ENCODE data around the gene WHRN. TPM values are rescaled to one million over a fixed set of nuclear protein-coding genes. Genes with fewer than 3 reads are reported as not detected.

WHRN gene
- polyA plus RNA-seq, 4 donors: 2.7 to 12.9 (median 7.9) TPM

DNA sequence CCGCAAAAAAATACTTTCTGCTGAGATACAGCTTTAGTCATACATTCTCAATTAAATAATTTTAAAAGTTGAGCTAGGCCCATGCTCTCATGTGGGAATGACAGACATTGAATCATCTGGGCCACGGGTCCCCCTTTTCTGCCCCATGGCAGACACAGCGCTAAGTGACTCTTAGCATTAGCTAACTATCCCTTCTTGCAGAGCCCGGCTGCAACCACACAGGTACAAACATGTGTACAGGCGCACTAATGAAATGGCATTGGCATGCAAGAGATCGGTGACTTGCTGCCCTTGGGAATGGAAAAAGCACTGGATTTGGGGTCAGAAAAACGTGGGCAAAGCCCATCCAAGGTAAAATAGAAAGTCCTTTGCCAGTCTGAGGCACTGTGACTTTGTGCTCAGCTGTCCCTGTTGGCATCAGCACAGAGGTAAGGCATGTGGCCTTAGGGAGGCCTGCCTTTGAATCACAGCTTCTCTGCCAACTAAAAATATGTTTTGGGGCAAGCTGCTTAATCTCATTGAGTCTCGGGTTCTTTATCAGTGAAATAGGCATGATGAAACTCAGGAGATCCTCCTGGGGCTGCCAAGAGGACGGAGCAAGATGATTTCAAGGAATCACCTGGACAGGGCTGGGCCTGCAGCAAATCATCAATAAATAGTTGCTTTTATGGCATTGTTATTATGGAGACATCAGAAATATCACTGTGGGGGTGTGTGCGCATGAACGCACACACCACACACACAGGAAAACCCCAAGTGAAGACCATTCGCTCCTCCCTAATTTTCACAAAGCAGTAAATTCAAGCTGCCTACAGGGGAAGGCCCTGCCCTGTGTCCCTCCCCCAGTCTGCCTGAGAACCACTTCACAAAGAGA is 54.2 kb downstream of the WHRN start:
- no peak overlapping the region for H3K4me3 ChIP-seq (ENCODE audit: low read depth in 1 of 3, low read length in 3 of 3)
- H3K27me3 ChIP-seq (ENCODE audit: control insufficient read depth in 3 of 3, insufficient read depth in 3 of 3, low read length in 3 of 3): no peaks in the 10 kb centered on the region
- H3K4me1 ChIP-seq (ENCODE audit: control insufficient read depth in 3 of 3, insufficient read depth in 2 of 3, low read depth in 1 of 3, low read length in 2 of 3): peaks cover 0 to 5% (median 0%) of the 10 kb centered on the region in 3 donors
- FAIRE-seq: no peak
- WGBS, 3 donors: 53 to 75% (median 62%) methylated on average over 12 of the region's 12 CpGs
- no peak for DNase-seq
- H3K36me3 ChIP-seq (ENCODE audit: control insufficient read depth in 3 of 3, insufficient read depth in 2 of 3, low read depth in 1 of 3, low read length in 3 of 3): peaks cover 0 to 3% (median 0%) of the 10 kb centered on the region in 3 donors
- H3K27ac ChIP-seq (ENCODE audit: low read depth in 1 of 3, low read length in 2 of 3): no peak overlapping the region
- peaks cover 0 to 4% of the 10 kb centered on the region in 2 donors for H3K9me3 ChIP-seq (ENCODE audit: control insufficient read depth in 2 of 2, insufficient read depth in 1 of 2, low read depth in 1 of 2, low read length in 1 of 2)

DNA sequence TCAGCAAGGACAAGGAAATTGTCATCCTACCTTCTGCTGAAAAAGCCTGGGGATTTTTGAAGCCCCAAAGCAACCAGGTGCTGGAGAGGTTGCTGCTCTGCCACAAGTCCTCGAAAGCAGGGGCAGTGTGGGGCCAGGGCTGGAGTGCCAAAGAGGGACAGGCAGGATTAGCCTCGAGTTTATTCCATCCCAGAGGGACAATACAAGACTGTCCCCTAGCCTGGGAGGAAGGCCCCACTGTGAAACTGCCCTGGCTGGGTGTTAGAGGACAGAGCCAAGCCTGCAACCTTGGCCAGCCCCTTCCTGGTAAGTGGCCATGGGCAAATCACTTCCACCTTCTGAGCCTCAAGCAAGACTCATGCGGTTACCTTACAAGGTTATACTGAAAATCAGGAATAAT is 55.1 kb downstream of the WHRN start:
- no peaks in the 10 kb centered on the region for H3K27me3 ChIP-seq (ENCODE audit: control insufficient read depth in 3 of 3, insufficient read depth in 3 of 3, low read length in 3 of 3)
- 56 to 80% (median 66%) methylated on average over 3 of the region's 3 CpGs for WGBS, 3 donors
- DNase-seq: no peak
- H3K27ac ChIP-seq (ENCODE audit: low read depth in 1 of 3, low read length in 2 of 3): no peak overlapping the region
- peaks cover 0 to 3% (median 0%) of the 10 kb centered on the region in 3 donors for H3K36me3 ChIP-seq (ENCODE audit: control insufficient read depth in 3 of 3, insufficient read depth in 2 of 3, low read depth in 1 of 3, low read length in 3 of 3)
- peaks cover 0 to 5% (median 0%) of the 10 kb centered on the region in 3 donors for H3K4me1 ChIP-seq (ENCODE audit: control insufficient read depth in 3 of 3, insufficient read depth in 2 of 3, low read depth in 1 of 3, low read length in 2 of 3)
- FAIRE-seq: no peak
- no peak overlapping the region for H3K4me3 ChIP-seq (ENCODE audit: low read depth in 1 of 3, low read length in 3 of 3)
- H3K9me3 ChIP-seq (ENCODE audit: control insufficient read depth in 2 of 2, insufficient read depth in 1 of 2, low read depth in 1 of 2, low read length in 1 of 2): peaks cover 0 to 4% of the 10 kb centered on the region in 2 donors

DNA sequence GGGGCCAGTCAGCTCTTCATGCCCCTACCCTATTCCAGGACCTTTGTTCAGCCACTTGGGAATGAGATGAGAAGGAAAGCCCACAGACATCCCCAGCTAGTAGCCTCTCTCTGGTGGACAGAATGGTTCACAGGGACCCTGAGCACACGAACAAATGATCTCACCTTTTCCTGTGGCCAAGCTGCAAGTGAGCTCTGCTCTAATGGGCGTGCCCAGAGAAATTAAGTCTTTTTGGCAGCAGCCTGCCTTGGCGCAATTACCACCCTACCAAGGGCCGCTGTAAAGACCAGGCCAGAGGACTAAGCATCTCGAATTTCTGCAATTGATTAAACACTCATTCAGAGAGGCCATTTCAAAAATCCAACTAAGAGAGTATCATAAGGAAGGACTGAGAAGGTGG is 56.0 kb downstream of the WHRN start:
- Histone ChIP-seq H3K27ac (ENCODE audit: low read depth in 1 of 3, low read length in 2 of 3) (no peak overlapping the region), H3K4me3 (ENCODE audit: low read depth in 1 of 3, low read length in 3 of 3) (no peak overlapping the region), H3K27me3 (ENCODE audit: control insufficient read depth in 3 of 3, insufficient read depth in 3 of 3, low read length in 3 of 3) (no peaks in the 10 kb centered on the region), H3K4me1 (ENCODE audit: control insufficient read depth in 3 of 3, insufficient read depth in 2 of 3, low read depth in 1 of 3, low read length in 2 of 3) (peaks cover 0 to 5% (median 0%) of the 10 kb centered on the region in 3 donors), H3K36me3 (ENCODE audit: control insufficient read depth in 3 of 3, insufficient read depth in 2 of 3, low read depth in 1 of 3, low read length in 3 of 3) (peaks cover 0 to 3% (median 0%) of the 10 kb centered on the region in 3 donors), H3K9me3 (ENCODE audit: control insufficient read depth in 2 of 2, insufficient read depth in 1 of 2, low read depth in 1 of 2, low read length in 1 of 2) (peaks cover 0 to 4% of the 10 kb centered on the region in 2 donors)
- DNase-seq (no peak), FAIRE-seq (no peak)
- WGBS, 3 donors: 28 to 61% (median 55%) methylated on average over 5 of the region's 5 CpGs

DNA sequence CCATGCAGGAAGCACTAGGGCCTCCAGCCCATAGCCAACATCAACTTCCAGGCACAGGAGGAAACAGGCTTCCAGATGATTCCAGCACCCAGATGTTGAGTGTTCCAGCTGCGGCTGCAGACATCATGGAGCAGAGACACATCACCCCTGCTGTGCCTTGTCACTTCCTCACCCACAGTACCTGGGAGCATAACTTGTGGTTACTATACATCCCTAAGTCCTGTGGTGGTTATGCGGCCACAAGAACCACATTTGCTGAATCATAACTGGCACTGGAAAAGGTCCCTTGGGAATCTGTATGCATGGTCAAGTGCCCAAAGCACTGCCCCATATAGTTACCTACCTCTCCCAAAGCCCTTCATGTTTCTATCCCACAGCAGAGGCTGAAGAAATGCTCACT is 56.6 kb downstream of the WHRN start:
- H3K9me3 ChIP-seq (ENCODE audit: control insufficient read depth in 2 of 2, insufficient read depth in 1 of 2, low read depth in 1 of 2, low read length in 1 of 2): peaks cover 0 to 4% of the 10 kb centered on the region in 2 donors
- H3K4me1 ChIP-seq (ENCODE audit: control insufficient read depth in 3 of 3, insufficient read depth in 2 of 3, low read depth in 1 of 3, low read length in 2 of 3): peaks cover 0 to 5% (median 0%) of the 10 kb centered on the region in 3 donors
- no peak for FAIRE-seq

DNA sequence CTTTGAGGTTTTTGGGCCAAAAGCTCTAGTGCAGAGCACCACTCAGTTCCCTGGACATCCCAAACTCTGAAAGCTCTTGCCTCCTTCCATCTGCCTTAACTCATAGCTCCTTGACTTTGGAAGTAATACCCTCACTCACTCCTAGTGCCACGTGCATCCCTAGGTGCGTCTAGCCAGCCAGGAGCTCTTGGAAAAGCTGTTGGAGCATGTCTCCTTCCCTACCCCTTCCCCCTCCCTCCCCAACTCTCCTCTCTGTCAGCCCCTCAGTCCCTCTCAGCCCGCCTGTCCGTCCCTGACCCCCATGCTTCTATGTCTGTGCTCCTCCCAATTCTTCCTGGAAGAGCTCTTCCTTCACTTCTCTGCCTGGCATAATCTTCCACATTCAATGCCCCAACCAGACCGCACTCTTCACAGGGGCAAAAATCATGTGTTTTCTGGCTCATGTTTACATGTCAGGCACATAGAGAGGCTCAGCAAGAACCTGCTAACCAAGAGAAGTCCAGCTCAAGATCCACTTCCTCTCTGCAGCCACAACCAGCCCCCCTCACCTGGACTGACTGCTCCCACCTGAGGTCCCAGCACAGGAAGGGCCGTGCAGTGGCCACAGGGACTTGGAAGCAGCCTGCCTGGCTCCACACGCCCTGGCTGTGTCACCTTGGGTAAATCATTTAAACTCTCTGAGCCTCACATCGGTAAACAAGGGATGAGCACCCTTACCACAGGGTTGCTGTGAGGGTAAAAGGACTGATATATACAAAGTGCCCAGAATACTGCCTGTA is 58.4 kb downstream of the WHRN start:
- Histone ChIP-seq H3K4me3 (ENCODE audit: low read depth in 1 of 3, low read length in 3 of 3) (no peak overlapping the region), H3K27me3 (ENCODE audit: control insufficient read depth in 3 of 3, insufficient read depth in 3 of 3, low read length in 3 of 3) (no peaks in the 10 kb centered on the region), H3K9me3 (ENCODE audit: control insufficient read depth in 2 of 2, insufficient read depth in 1 of 2, low read depth in 1 of 2, low read length in 1 of 2) (no peaks in the 10 kb centered on the region), H3K36me3 (ENCODE audit: control insufficient read depth in 3 of 3, insufficient read depth in 2 of 3, low read depth in 1 of 3, low read length in 3 of 3) (no peaks in the 10 kb centered on the region), H3K4me1 (ENCODE audit: control insufficient read depth in 3 of 3, insufficient read depth in 2 of 3, low read depth in 1 of 3, low read length in 2 of 3) (no peaks in the 10 kb centered on the region), H3K27ac (ENCODE audit: low read depth in 1 of 3, low read length in 2 of 3) (no peak overlapping the region)
- WGBS, 3 donors: 70 to 73% (median 72%) methylated on average over 8 of the region's 8 CpGs
- DNase-seq (no peak), FAIRE-seq (no peak)

More for the DNA sequence above, 56.6 kb downstream of the WHRN start:
- DNase-seq: no peak
- Histone ChIP-seq H3K27ac (ENCODE audit: low read depth in 1 of 3, low read length in 2 of 3) (no peak overlapping the region), H3K36me3 (ENCODE audit: control insufficient read depth in 3 of 3, insufficient read depth in 2 of 3, low read depth in 1 of 3, low read length in 3 of 3) (peaks cover 0 to 3% (median 0%) of the 10 kb centered on the region in 3 donors), H3K4me3 (ENCODE audit: low read depth in 1 of 3, low read length in 3 of 3) (no peak overlapping the region), H3K27me3 (ENCODE audit: control insufficient read depth in 3 of 3, insufficient read depth in 3 of 3, low read length in 3 of 3) (no peaks in the 10 kb centered on the region)
- 72 to 91% (median 83%) methylated on average over 2 of the region's 2 CpGs for WGBS, 3 donors

DNA sequence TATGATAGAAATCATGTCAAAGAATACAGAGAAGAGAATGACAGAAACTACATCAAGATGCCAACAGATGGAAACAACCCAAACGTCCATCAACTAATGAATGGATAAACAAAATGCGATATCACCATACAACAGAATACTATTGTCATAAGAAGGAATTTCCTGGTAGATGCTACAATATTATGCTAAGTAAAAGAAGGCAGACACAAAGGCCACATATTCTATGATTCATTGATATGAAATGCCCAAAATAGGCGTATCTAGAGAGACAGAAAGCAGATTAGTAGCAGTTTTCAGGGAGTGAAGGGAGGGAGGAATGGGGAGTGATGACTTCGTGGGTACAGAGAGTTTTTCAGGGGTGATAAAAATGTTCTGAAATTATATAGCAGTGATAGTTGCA is 59.2 kb downstream of the WHRN start:
- WGBS, 3 donors: 55 to 66% (median 56%) methylated on average over 4 of the region's 4 CpGs
- FAIRE-seq: no peak
- Histone ChIP-seq H3K27me3 (ENCODE audit: control insufficient read depth in 3 of 3, insufficient read depth in 3 of 3, low read length in 3 of 3) (no peaks in the 10 kb centered on the region), H3K4me1 (ENCODE audit: control insufficient read depth in 3 of 3, insufficient read depth in 2 of 3, low read depth in 1 of 3, low read length in 2 of 3) (no peaks in the 10 kb centered on the region), H3K27ac (ENCODE audit: low read depth in 1 of 3, low read length in 2 of 3) (no peak overlapping the region), H3K4me3 (ENCODE audit: low read depth in 1 of 3, low read length in 3 of 3) (no peak overlapping the region), H3K9me3 (ENCODE audit: control insufficient read depth in 2 of 2, insufficient read depth in 1 of 2, low read depth in 1 of 2, low read length in 1 of 2) (no peaks in the 10 kb centered on the region), H3K36me3 (ENCODE audit: control insufficient read depth in 3 of 3, insufficient read depth in 2 of 3, low read depth in 1 of 3, low read length in 3 of 3) (no peaks in the 10 kb centered on the region)
- DNase-seq: no peak

DNA sequence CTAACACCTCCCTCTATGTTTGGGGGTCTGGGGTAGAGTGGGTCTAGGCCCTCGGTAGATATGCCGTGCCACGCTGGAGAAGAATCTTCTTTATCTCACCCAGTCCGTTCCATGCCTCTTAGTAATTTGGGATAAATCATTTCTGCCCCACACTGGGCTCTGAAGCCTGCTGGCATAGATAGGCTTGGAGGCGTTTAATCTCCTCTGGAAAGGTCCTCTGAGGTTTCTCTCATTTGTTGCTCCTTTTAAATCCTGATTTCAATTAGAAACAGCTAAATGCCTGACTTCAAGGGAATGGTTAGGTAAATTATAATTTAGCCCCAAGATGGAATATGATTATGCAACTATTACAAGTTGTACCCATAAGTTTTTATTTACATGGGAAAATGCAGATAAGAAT is 59.7 kb downstream of the WHRN start:
- H3K27ac ChIP-seq (ENCODE audit: low read depth in 1 of 3, low read length in 2 of 3): no peak overlapping the region
- no peaks in the 10 kb centered on the region for H3K9me3 ChIP-seq (ENCODE audit: control insufficient read depth in 2 of 2, insufficient read depth in 1 of 2, low read depth in 1 of 2, low read length in 1 of 2)
- WGBS, 3 donors: 92 to 93% (median 92%) methylated on average over 5 of the region's 5 CpGs
- H3K27me3 ChIP-seq (ENCODE audit: control insufficient read depth in 3 of 3, insufficient read depth in 3 of 3, low read length in 3 of 3): no peaks in the 10 kb centered on the region
- no peak overlapping the region for H3K4me3 ChIP-seq (ENCODE audit: low read depth in 1 of 3, low read length in 3 of 3)
- no peaks in the 10 kb centered on the region for H3K36me3 ChIP-seq (ENCODE audit: control insufficient read depth in 3 of 3, insufficient read depth in 2 of 3, low read depth in 1 of 3, low read length in 3 of 3)
- no peaks in the 10 kb centered on the region for H3K4me1 ChIP-seq (ENCODE audit: control insufficient read depth in 3 of 3, insufficient read depth in 2 of 3, low read depth in 1 of 3, low read length in 2 of 3)
- DNase-seq (no peak), FAIRE-seq (no peak)

DNA sequence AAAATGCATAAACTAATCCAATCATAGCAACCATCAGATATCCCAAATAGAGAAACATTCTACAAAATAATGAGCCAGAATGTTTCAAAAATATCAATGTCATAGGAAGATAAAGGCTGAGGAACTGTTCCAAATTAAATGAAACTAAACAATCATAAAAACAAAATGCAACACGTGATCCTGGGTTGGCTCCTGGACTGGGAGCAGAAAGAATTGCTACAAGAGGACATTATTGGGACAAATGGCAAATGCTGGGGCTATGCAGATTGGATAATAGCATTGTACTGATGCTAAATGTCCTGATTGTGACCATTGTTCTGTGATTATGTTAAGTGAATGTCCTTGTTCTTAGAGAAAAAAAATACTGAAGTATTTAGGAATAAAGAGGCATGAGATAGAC is 63.3 kb downstream of the WHRN start:
- DNase-seq: no peak
- Histone ChIP-seq H3K27ac (ENCODE audit: low read depth in 1 of 3, low read length in 2 of 3) (no peak overlapping the region), H3K27me3 (ENCODE audit: control insufficient read depth in 3 of 3, insufficient read depth in 3 of 3, low read length in 3 of 3) (no peaks in the 10 kb centered on the region), H3K36me3 (ENCODE audit: control insufficient read depth in 3 of 3, insufficient read depth in 2 of 3, low read depth in 1 of 3, low read length in 3 of 3) (no peaks in the 10 kb centered on the region), H3K4me1 (ENCODE audit: control insufficient read depth in 3 of 3, insufficient read depth in 2 of 3, low read depth in 1 of 3, low read length in 2 of 3) (no peaks in the 10 kb centered on the region), H3K9me3 (ENCODE audit: control insufficient read depth in 2 of 2, insufficient read depth in 1 of 2, low read depth in 1 of 2, low read length in 1 of 2) (no peaks in the 10 kb centered on the region), H3K4me3 (ENCODE audit: low read depth in 1 of 3, low read length in 3 of 3) (no peak overlapping the region)
- no peak for FAIRE-seq
- 17 to 51% (median 18%) methylated on average over 1 of the region's 1 CpG for WGBS, 3 donors
